ENCODE data around the gene MAP3K4. TPM values are rescaled to one million over a fixed set of nuclear protein-coding genes. Genes with fewer than 3 reads are reported as not detected.

The MAP3K4 gene
- total RNA-seq, 1 donor from 2014 or later, result 47.2 TPM

DNA sequence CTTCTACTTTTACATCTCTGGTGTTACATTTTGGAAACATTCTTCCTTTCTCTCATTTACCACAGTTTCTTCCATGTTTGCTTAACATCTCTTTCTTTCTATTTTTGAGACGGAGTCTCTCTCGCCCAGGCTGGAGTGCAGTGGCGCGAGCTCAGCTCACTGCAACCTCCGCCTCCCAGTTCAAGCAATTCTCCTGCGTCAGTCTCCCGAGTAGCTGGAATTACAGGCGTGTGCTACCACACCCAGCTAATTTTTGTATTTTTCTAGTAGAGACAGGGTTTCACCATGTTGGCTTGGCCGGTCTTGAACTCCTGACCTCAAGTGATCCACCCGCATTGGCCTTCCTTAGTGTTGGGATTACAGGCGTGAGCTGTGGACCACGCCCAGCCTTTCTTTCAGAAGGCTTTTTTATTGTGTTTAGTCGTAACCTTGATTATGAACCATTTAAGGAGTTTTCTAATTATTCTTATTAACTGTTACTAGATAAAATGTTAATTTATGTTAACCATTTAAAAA lies 27.8 kb downstream of the MAP3K4 start:
- TF ChIP-seq, protein P1, sequence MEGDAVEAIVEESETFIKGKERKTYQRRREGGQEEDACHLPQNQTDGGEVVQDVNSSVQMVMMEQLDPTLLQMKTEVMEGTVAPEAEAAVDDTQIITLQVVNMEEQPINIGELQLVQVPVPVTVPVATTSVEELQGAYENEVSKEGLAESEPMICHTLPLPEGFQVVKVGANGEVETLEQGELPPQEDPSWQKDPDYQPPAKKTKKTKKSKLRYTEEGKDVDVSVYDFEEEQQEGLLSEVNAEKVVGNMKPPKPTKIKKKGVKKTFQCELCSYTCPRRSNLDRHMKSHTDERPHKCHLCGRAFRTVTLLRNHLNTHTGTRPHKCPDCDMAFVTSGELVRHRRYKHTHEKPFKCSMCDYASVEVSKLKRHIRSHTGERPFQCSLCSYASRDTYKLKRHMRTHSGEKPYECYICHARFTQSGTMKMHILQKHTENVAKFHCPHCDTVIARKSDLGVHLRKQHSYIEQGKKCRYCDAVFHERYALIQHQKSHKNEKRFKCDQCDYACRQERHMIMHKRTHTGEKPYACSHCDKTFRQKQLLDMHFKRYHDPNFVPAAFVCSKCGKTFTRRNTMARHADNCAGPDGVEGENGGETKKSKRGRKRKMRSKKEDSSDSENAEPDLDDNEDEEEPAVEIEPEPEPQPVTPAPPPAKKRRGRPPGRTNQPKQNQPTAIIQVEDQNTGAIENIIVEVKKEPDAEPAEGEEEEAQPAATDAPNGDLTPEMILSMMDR (IDR thresholded peaks at IDR 0.05), result no peak
- Histone ChIP-seq H3K27me3 (ENCODE audit: low read depth) (no peaks in the 10 kb centered on the region), H3K36me3 (no peaks in the 10 kb centered on the region), H3K4me1 (no peaks in the 10 kb centered on the region), H3K4me3 (no peak overlapping the region), H3K27ac (no peak overlapping the region), H3K9me3 (no peaks in the 10 kb centered on the region)
- intact Hi-C loops (cut with DNase I), result no loop called here
- no peak for ATAC-seq
- no peak for DNase-seq

DNA sequence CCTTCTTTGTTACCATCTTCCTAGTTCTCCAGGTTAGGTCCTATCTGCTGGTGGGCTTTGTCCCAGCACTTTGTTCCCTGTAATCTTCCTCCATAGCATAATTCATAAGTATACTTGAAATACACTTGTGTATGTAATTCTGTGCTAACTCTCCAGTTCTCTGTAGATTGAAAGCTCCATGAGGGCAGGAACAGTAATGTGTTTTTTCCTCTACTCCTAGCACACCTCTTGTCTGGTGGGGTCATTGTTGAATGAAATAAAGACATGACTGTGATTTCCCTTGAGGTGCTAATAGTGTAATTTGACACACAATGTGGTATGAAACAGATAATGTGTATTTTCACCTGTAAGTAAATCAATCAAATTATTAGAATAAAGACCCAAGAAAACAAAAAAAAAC lies 30.0 kb downstream of the MAP3K4 start:
- ATAC-seq, result no peak
- intact Hi-C loops (cut with DNase I), result no loop called here
- Histone ChIP-seq H3K27ac (no peak overlapping the region), H3K4me1 (no peaks in the 10 kb centered on the region), H3K36me3 (no peaks in the 10 kb centered on the region), H3K9me3 (no peaks in the 10 kb centered on the region), H3K4me3 (no peak overlapping the region), H3K27me3 (ENCODE audit: low read depth) (no peaks in the 10 kb centered on the region)
- no peak for DNase-seq
- TF ChIP-seq, protein P1 (IDR thresholded peaks at IDR 0.05), result no peak

DNA sequence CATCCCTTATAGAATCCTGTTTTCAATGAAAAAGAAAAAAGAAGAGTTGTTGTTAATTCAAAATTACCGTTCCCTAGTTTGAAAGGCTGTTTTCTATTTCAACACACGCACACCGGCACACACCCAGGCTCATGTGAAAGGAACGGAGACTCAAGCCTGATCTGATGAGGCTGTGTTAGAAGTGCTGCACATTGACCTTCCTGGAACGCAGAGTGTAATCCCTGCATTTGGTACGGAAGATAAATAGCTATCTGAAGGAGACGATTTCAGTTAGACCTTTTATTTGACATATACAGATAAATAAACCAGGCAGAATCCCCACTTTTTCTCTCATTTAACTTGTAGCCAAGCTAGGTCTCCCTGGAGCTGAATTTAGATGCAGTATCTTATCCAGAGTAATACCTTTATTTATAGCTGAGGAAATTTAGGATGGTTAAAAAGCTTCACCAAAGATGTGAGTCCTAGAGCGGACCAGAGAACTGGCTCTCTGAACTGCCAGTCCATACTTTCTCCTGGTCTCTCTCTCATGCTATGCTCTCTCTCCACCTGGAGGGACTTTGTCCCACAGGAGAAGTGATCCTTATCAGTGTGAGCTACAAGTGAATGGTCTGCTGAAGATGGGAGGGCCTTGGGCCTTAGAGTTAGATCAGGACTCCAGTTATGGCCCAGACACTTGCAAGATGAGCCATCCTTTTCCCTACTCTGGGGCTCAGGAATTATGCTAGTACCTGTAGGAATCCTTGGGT lies 30.6 kb downstream of the MAP3K4 start:
- Histone ChIP-seq H3K4me3 (no peak overlapping the region), H3K27me3 (ENCODE audit: low read depth) (no peaks in the 10 kb centered on the region), H3K9me3 (no peaks in the 10 kb centered on the region), H3K27ac (no peak overlapping the region), H3K4me1 (no peaks in the 10 kb centered on the region), H3K36me3 (no peaks in the 10 kb centered on the region)
- ATAC-seq (no peak), DNase-seq (no peak)
- TF ChIP-seq, protein P1 (IDR thresholded peaks at IDR 0.05), result no peak
- intact Hi-C loops (cut with DNase I), result no loop called here

DNA sequence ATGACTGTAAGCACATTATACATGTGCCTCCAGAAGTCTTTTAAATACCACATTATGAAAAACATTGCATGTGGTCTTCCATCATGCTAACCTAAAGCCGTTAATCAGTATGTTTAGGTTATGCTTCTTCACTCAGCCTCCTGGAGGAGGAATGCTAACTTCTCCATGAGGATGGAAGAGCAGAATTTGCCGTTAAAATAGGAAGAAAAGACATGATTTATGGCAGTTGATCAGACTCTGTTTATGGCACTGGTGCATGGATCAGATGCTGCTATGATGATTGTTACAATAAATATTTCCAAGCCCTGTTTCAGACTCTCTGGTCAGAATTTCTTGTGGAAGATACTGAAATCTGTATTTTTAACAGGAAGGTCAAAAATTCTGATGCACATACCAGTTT lies 31.7 kb downstream of the MAP3K4 start:
- ATAC-seq (no peak), DNase-seq (no peak)
- no peaks in the 10 kb centered on the region for H3K27me3 ChIP-seq (ENCODE audit: low read depth)
- intact Hi-C loops (cut with DNase I), result no loop called here
- H3K4me1 ChIP-seq, result no peaks in the 10 kb centered on the region
- H3K27ac ChIP-seq, result no peak overlapping the region
- H3K4me3 ChIP-seq, result no peak overlapping the region
- H3K36me3 ChIP-seq, result no peaks in the 10 kb centered on the region
- H3K9me3 ChIP-seq, result no peaks in the 10 kb centered on the region
- TF ChIP-seq, protein P1 (IDR thresholded peaks at IDR 0.05), result no peak

DNA sequence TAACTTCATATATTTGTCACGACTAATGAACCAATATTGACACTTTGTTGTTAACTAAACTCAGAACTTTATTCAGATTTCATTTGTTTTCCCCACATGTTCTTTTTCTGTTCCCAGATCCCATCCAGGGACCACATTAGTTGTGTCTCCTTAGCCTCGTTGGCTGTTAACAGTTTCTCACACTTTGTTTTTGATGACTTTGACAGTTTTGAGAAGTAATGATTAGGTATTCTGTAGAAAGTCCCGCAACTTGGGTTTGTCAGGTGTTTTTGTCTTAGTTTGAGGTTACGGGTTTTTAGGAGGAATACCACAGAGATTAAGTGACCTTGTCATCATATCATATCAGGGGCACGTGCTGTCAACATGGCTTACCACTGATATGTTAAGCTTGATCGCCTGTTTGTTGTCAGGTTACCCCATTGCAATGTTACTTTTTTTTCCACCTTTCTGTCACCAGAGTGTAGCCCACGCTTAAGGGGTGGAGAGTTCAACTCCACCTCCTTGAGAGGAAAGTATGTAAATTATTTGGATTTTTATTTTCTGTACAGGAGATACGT lies 32.9 kb downstream of the MAP3K4 start:
- Histone ChIP-seq H3K4me1 (no peaks in the 10 kb centered on the region), H3K27ac (no peak overlapping the region), H3K4me3 (no peak overlapping the region), H3K36me3 (no peaks in the 10 kb centered on the region), H3K27me3 (ENCODE audit: low read depth) (no peaks in the 10 kb centered on the region), H3K9me3 (no peaks in the 10 kb centered on the region)
- DNase-seq (no peak), ATAC-seq (no peak)
- TF ChIP-seq, protein P1 (IDR thresholded peaks at IDR 0.05), result no peak
- intact Hi-C loops (cut with DNase I), result no loop called here

All from lower lobe of right lung (tissue), 2 donors.